Liver (tissue), 9 donors: ENCODE results near the gene DDHD1. TPM values are rescaled to one million over a fixed set of nuclear protein-coding genes. Genes with fewer than 3 reads are reported as not detected.

Experiments used
- DNase-seq: peaks from one replicate; pipeline ENCODE4 v3.0.0-alpha.2; 2017; ENCODE audit warnings: low spot score
- H3K27ac ChIP-seq, 2 donors: one replicate each; pipeline ENCODE4 v1.7.0; 2013; ENCODE audit warnings: inconsistent platforms in 2 of 2, low read length in 2 of 2, control low read depth in 1 of 2, low read depth in 1 of 2, mild to moderate bottlenecking in 1 of 2
- H3K27me3 ChIP-seq, 4 donors: one replicate each; pipeline versions ENCODE4 v1.6.1 to v1.7.0; 2013; ENCODE audit warnings: low read length in 3 of 4, inconsistent platforms in 1 of 4, mild to moderate bottlenecking in 1 of 4, moderate library complexity in 1 of 4; ENCODE audit not compliant: control insufficient read depth in 4 of 4, insufficient read depth in 4 of 4
- H3K36me3 ChIP-seq, 4 donors: one replicate each; pipeline versions ENCODE4 v1.6.1 to v1.7.0; 2013; ENCODE audit warnings: low read length in 3 of 4, mild to moderate bottlenecking in 3 of 4, low read depth in 1 of 4, moderate library complexity in 1 of 4; ENCODE audit not compliant: control insufficient read depth in 4 of 4, insufficient read depth in 3 of 4
- H3K4me1 ChIP-seq, 4 donors: one replicate each; pipeline versions ENCODE4 v1.6.1 to v1.7.0; 2013; ENCODE audit warnings: low read length in 3 of 4, mild to moderate bottlenecking in 3 of 4, moderate library complexity in 1 of 4; ENCODE audit not compliant: control insufficient read depth in 4 of 4, insufficient read depth in 4 of 4
- H3K4me3 ChIP-seq, 3 donors: one replicate each; pipeline versions ENCODE4 v1.6.1 to v1.7.0; 2013; ENCODE audit warnings: low read length in 3 of 3, control low read depth in 1 of 3, low read depth in 1 of 3, mild to moderate bottlenecking in 1 of 3
- H3K9ac ChIP-seq, 2 donors: one replicate each; pipeline ENCODE4 v1.7.0; 2013; ENCODE audit warnings: low read length in 2 of 2, mild to moderate bottlenecking in 2 of 2, moderate library complexity in 2 of 2, control low read depth in 1 of 2, low read depth in 1 of 2
- H3K9me3 ChIP-seq, 4 donors: one replicate each; pipeline versions ENCODE4 v1.6.1 to v1.7.0; 2013; ENCODE audit warnings: low read length in 3 of 4; ENCODE audit not compliant: control insufficient read depth in 4 of 4
- ATF3 ChIP-seq: IDR thresholded peaks from 2 replicates; pipeline ENCODE4 v1.6.1; 2016; ENCODE audit warnings: antibody characterized with exemption
- EGR1 ChIP-seq, 2 donors: IDR thresholded peaks; 2 replicates each; pipeline ENCODE4 v1.6.1; 2016 to 2018; ENCODE audit warnings: antibody characterized with exemption in 2 of 2, low read depth in 2 of 2
- FOXA1 ChIP-seq: IDR thresholded peaks from 2 replicates; pipeline ENCODE4 v1.6.1; 2016; ENCODE audit warnings: antibody characterized with exemption
- FOXA2 ChIP-seq: IDR thresholded peaks from 2 replicates; pipeline ENCODE4 v1.6.1; 2016; ENCODE audit warnings: antibody characterized with exemption
- GABPA ChIP-seq, 2 donors: IDR thresholded peaks in 1 of 2; conservative IDR thresholded peaks in 1 of 2; 2 replicates each; pipeline ENCODE4 v1.6.1; 2016; ENCODE audit warnings: antibody characterized with exemption in 2 of 2, mild to moderate bottlenecking in 1 of 2, moderate library complexity in 1 of 2
- HNF4A ChIP-seq, 2 donors: conservative IDR thresholded peaks; 2 replicates each; pipeline ENCODE4 v1.6.1; 2016; ENCODE audit warnings: antibody characterized with exemption in 2 of 2, mild to moderate bottlenecking in 2 of 2
- HNF4G ChIP-seq: IDR thresholded peaks from 2 replicates; pipeline ENCODE4 v1.6.1; 2016; ENCODE audit warnings: antibody characterized with exemption
- JUND ChIP-seq, 2 donors: IDR thresholded peaks; 2 replicates each; pipeline ENCODE4 v1.6.1; 2016; ENCODE audit warnings: antibody characterized with exemption in 2 of 2
- MAX ChIP-seq: IDR thresholded peaks from 2 replicates; pipeline ENCODE4 v1.6.1; 2016; ENCODE audit warnings: antibody characterized with exemption
- NR2F2 ChIP-seq: IDR thresholded peaks from 2 replicates; pipeline ENCODE4 v1.6.1; 2016; ENCODE audit warnings: antibody characterized with exemption
- RAD21 ChIP-seq, 2 donors: IDR thresholded peaks; 2 replicates each; pipeline ENCODE4 v1.6.1; 2016; ENCODE audit warnings: antibody characterized with exemption in 2 of 2, mild to moderate bottlenecking in 2 of 2
- REST ChIP-seq: IDR thresholded peaks from 2 replicates; pipeline ENCODE4 v1.6.1; 2016; ENCODE audit warnings: antibody characterized with exemption, mild to moderate bottlenecking
- RXRA ChIP-seq, 2 donors: IDR thresholded peaks; 2 replicates each; pipeline ENCODE4 v1.6.1; 2017 to 2018; ENCODE audit warnings: antibody characterized with exemption in 2 of 2, mild to moderate bottlenecking in 1 of 2
- SP1 ChIP-seq: IDR thresholded peaks from 2 replicates; pipeline ENCODE4 v1.6.1; 2018; ENCODE audit warnings: antibody characterized with exemption, mild to moderate bottlenecking
- TAF1 ChIP-seq: conservative IDR thresholded peaks from 2 replicates; pipeline ENCODE4 v1.6.1; 2016; ENCODE audit warnings: antibody characterized with exemption, mild to moderate bottlenecking
- YY1 ChIP-seq: IDR thresholded peaks from 2 replicates; pipeline ENCODE4 v1.6.1; 2016; ENCODE audit warnings: antibody characterized with exemption, mild to moderate bottlenecking
- WGBS: extraction: QIAGEN DNeasy Blood & Tissue Kit; methylation state at CpG from one replicate; pipeline ENCODE4 v1.1.7; 2013; 5-methylcytosine and 5-hydroxymethylcytosine counted together
- polyA plus RNA-seq, 2 donors: library from polyadenylated mRNA; stranded (reverse) in 1 of 2; unstranded in 1 of 2; fragments of 200-250 nt in 1 of 2; fragments of >200 nt in 1 of 2; fragmentation: Nextera tagmentation in 1 of 2; extraction: Ambion mirVana in 1 of 2; gene quantifications; one replicate each; pipeline versions ENCODE4 v1.2.1 to v1.2.3, GENCODE V29; 2013 to 2015
- total RNA-seq, 2 donors: library from RNA; depleted of rRNA; stranded (reverse); fragments of >200 nt; gene quantifications; one replicate each; pipeline ENCODE4 v1.2.3, GENCODE V29; 2014
- TF ChIP-seq, protein P1 (sequence below): IDR thresholded peaks from 2 replicates; pipeline ENCODE4 v1.6.1; 2016; ENCODE audit warnings: antibody characterized with exemption
- TF ChIP-seq, protein P2 (sequence below): fragments of 150-350 bp; IDR thresholded peaks from 2 replicates; pipeline ENCODE4 v1.5.1; 2017; ENCODE audit warnings: improper control_type of control experiment, low read depth, low read length; ENCODE audit not compliant: missing input control
- donor health status: healthy.
- donor health status: healthy.
- donor health status: healthy.
- donor health status: healthy.
- donor health status: healthy.

DDHD1 gene
- total and polyA plus RNA-seq, 4 donors: 1.3 to 14.3 (median 5.2) TPM

- WGBS: 73% methylated on average over 1 of the region's 1 CpG
- no peaks in the 10 kb centered on the region for H3K9me3 ChIP-seq
Measured at GRCh38 chr14:53032838-53033390, 120.2 kb downstream of the DDHD1 start.

GRCh38 chr14:53032161-53032803 is 120.8 kb downstream of the DDHD1 start:
- no peak for DNase-seq
- no peaks in the 10 kb centered on the region for H3K36me3 ChIP-seq
- no peak overlapping the region for H3K4me3 ChIP-seq
- H3K27me3 ChIP-seq: no peaks in the 10 kb centered on the region
- no peaks in the 10 kb centered on the region for H3K9me3 ChIP-seq
- no peak overlapping the region for H3K9ac ChIP-seq
- 42% methylated on average over 2 of the region's 2 CpGs for WGBS
- H3K4me1 ChIP-seq: peaks cover 0 to 18% (median 17%) of the 10 kb centered on the region in 4 donors
- H3K27ac ChIP-seq: peak overlapping the region; percentile 60 to 66
- TF ChIP-seq RXRA (IDR thresholded peaks at IDR 0.05): peak; percentile 68 to 83
- TF ChIP-seq GABPA (IDR thresholded peaks at IDR 0.05 in 1 of 2, conservative IDR thresholded peaks at IDR 0.05 in 1 of 2): no peak
- peak; percentile 17 for TF ChIP-seq ATF3
- TF ChIP-seq MAX: peak; percentile 44
- TF ChIP-seq, protein P1, sequence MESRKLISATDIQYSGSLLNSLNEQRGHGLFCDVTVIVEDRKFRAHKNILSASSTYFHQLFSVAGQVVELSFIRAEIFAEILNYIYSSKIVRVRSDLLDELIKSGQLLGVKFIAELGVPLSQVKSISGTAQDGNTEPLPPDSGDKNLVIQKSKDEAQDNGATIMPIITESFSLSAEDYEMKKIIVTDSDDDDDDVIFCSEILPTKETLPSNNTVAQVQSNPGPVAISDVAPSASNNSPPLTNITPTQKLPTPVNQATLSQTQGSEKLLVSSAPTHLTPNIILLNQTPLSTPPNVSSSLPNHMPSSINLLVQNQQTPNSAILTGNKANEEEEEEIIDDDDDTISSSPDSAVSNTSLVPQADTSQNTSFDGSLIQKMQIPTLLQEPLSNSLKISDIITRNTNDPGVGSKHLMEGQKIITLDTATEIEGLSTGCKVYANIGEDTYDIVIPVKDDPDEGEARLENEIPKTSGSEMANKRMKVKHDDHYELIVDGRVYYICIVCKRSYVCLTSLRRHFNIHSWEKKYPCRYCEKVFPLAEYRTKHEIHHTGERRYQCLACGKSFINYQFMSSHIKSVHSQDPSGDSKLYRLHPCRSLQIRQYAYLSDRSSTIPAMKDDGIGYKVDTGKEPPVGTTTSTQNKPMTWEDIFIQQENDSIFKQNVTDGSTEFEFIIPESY: peak; percentile 68
- no peak for TF ChIP-seq EGR1 (IDR thresholded peaks at IDR 0.05; ENCODE audit: low read depth in 2 of 2)
- TF ChIP-seq YY1: peak; percentile 68
- no peak for TF ChIP-seq FOXA1
- TF ChIP-seq HNF4A (conservative IDR thresholded peaks at IDR 0.05): peak; percentile 53 to 71
- peak; percentile 53 for TF ChIP-seq SP1
- TF ChIP-seq, protein P2, sequence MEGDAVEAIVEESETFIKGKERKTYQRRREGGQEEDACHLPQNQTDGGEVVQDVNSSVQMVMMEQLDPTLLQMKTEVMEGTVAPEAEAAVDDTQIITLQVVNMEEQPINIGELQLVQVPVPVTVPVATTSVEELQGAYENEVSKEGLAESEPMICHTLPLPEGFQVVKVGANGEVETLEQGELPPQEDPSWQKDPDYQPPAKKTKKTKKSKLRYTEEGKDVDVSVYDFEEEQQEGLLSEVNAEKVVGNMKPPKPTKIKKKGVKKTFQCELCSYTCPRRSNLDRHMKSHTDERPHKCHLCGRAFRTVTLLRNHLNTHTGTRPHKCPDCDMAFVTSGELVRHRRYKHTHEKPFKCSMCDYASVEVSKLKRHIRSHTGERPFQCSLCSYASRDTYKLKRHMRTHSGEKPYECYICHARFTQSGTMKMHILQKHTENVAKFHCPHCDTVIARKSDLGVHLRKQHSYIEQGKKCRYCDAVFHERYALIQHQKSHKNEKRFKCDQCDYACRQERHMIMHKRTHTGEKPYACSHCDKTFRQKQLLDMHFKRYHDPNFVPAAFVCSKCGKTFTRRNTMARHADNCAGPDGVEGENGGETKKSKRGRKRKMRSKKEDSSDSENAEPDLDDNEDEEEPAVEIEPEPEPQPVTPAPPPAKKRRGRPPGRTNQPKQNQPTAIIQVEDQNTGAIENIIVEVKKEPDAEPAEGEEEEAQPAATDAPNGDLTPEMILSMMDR: no peak
- peak; percentile 51 to 53 for TF ChIP-seq JUND (IDR thresholded peaks at IDR 0.05)
- no peak for TF ChIP-seq TAF1
- TF ChIP-seq NR2F2: peak; percentile 55
- no peak for TF ChIP-seq FOXA2
- TF ChIP-seq RAD21 (IDR thresholded peaks at IDR 0.05): peak in 1 of 2 donors; percentile 38
- TF ChIP-seq REST: peak; percentile 66

More at GRCh38 chr14:53032838-53033390, 120.2 kb downstream of the DDHD1 start:
- H3K36me3 ChIP-seq: no peaks in the 10 kb centered on the region
- no peak for DNase-seq
- H3K27me3 ChIP-seq: no peaks in the 10 kb centered on the region
- peak overlapping the region; percentile 60 to 66 for H3K27ac ChIP-seq
- H3K4me3 ChIP-seq: no peak overlapping the region
- no peak overlapping the region for H3K9ac ChIP-seq
- TF ChIP-seq, protein P2: no peak
- peak in 1 of 2 donors; percentile 17 for TF ChIP-seq JUND (IDR thresholded peaks at IDR 0.05)
- TF ChIP-seq RXRA (IDR thresholded peaks at IDR 0.05): peak; percentile 56 to 66
- peak in 1 of 2 donors; percentile 22 for TF ChIP-seq HNF4A (conservative IDR thresholded peaks at IDR 0.05)
- TF ChIP-seq HNF4G: no peak
- TF ChIP-seq SP1: peak; percentile 41
- H3K4me1 ChIP-seq: peaks cover 0 to 18% (median 17%) of the 10 kb centered on the region in 4 donors
